ENCODE results near the gene KCNG4.

KCNG4 gene

GRCh38 chr16:84199861-84200260 lies 40.0 kb downstream of the KCNG4 start:
- DNase-seq, result no peak

- no peak for DNase-seq
Measured at GRCh38 chr16:84199097-84199496, 40.7 kb downstream of the KCNG4 start.

GRCh38 chr16:84198401-84198800 lies 41.4 kb downstream of the KCNG4 start:
- no peak for DNase-seq

- no peak for DNase-seq
Measured at GRCh38 chr16:84197466-84198128, 42.2 kb downstream of the KCNG4 start.

GRCh38 chr16:84196727-84197394 lies 43.0 kb downstream of the KCNG4 start:
- no peak for DNase-seq

- no peak for DNase-seq
Measured at GRCh38 chr16:84196101-84196500, 43.7 kb downstream of the KCNG4 start.

- DNase-seq, result no peak
Measured at GRCh38 chr16:84195201-84196093, 44.4 kb downstream of the KCNG4 start.

GRCh38 chr16:84194470-84195200 lies 45.2 kb downstream of the KCNG4 start:
- no peak for DNase-seq

GRCh38 chr16:84194018-84194417 lies 45.8 kb downstream of the KCNG4 start:
- no peak for DNase-seq

GRCh38 chr16:84193480-84193879 lies 46.3 kb downstream of the KCNG4 start:
- DNase-seq, result no peak

GRCh38 chr16:84191466-84191865 lies 48.3 kb downstream of the KCNG4 start:
- DNase-seq, result no peak

- DNase-seq, result no peak
Measured at GRCh38 chr16:84190731-84191388, 49.0 kb downstream of the KCNG4 start, which contains the start of gene ADAD2. Gene ADAD2, plus strand, starts transcription at chr16:84191157. Its CDS starts 74 bp downstream, at chr16:84191231.

- DNase-seq, result peak; percentile 76
Measured at GRCh38 chr16:84186685-84187437, 53.0 kb downstream of the KCNG4 start, which contains the start of gene TAF1C. Gene TAF1C, minus strand, starts transcription at chr16:84187057. Its CDS starts 2,069 bp downstream, at chr16:84184988.

GRCh38 chr16:84184775-84185174 lies 55.0 kb downstream of the KCNG4 start:
- no peak for DNase-seq

- DNase-seq, result no peak
Measured at GRCh38 chr16:84183911-84184591, 55.8 kb downstream of the KCNG4 start.

- no peak for DNase-seq
Measured at GRCh38 chr16:84183572-84183875, 56.3 kb downstream of the KCNG4 start.

- DNase-seq, result no peak
Measured at GRCh38 chr16:84182680-84183571, 56.9 kb downstream of the KCNG4 start.

- no peak for DNase-seq
Measured at GRCh38 chr16:84182104-84182503, 57.7 kb downstream of the KCNG4 start.

- DNase-seq, result no peak
Measured at GRCh38 chr16:84181144-84181915, 58.5 kb downstream of the KCNG4 start.
